GM18505 (cell line): ENCODE data around the gene DNASE1.
"Not testable (repeated sequence)": the region's sequence is repeated elsewhere in the genome, so short reads cannot be mapped to it uniquely, and the experiment has no call there.

Experiments used
- ATAC-seq: cut with Tn5 transposase; IDR thresholded peaks from one replicate; pipeline ENCODE4 v1.9.1; 2021; ENCODE audit not compliant: unreplicated experiment
- POLR2A ChIP-seq: IDR thresholded peaks from 4 replicates; pipeline ENCODE4 v1.6.1; 2011; ENCODE audit warnings: borderline replicate concordance; ENCODE audit not compliant: insufficient read depth, insufficient read length; ENCODE audit errors: extremely low read depth

DNASE1 gene, protein sequence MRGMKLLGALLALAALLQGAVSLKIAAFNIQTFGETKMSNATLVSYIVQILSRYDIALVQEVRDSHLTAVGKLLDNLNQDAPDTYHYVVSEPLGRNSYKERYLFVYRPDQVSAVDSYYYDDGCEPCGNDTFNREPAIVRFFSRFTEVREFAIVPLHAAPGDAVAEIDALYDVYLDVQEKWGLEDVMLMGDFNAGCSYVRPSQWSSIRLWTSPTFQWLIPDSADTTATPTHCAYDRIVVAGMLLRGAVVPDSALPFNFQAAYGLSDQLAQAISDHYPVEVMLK

DNA sequence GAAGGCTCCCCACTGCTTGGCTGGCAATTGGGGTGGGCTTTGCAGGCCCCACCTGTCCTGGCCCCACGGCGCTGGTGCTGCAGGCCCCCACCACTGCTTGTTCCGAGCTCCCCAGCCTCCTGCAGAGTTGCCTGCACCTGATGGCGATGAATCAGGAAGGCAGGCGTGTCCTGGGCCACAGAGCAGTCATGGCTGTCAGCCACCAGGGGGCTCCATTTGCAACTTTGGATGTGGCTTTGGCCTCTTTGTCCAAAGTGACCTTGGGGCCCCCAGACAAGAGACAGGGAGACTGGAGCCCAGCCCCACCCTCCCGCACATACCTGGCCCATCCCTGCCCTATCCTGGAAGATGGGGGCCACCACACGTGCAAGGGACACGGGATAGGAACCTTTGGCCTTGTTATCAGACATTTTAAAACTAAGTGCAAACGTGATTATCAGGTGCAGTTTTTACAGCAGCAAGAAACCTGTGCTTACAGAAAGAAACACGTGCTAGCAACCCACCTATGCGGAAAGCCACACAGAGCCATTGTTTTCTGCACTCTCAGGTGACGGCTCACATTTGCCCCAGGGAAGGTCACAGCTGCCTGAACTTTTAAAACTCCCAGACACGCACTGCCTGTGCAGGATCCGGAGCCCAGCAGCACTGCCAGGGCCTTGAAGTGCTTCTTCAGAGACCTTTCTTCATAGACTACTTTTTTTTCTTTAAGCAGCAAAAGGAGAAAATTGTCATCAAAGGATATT lies at the start of gene DNASE1:
DNASE1 (plus strand) TSS at position 443 of the 743 bp plus-strand sequence. CDS start 683 bp downstream, outside the sequence.
- ATAC-seq = no peak
- no peak for TF ChIP-seq POLR2A

DNA sequence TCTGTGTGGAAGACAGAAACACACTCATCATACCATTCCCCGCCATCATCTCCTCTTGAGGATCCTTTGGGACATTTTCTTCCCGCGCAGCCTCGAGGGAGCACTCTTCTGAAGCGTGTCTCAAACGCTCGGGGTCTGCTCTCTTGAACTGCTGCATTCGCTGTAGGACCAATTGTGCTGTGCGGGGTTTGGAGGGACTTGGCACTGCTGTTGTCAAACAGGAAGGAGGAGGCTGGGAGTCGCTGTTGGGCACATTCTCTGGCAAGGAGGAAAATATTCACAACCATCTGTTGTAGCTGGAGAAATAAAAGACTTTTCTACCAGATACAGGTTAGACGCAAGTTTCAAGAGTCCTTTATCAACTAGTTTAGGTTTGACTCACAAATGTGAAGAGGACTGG lies 48.0 kb upstream of the DNASE1 start:
- no peak for ATAC-seq

DNA sequence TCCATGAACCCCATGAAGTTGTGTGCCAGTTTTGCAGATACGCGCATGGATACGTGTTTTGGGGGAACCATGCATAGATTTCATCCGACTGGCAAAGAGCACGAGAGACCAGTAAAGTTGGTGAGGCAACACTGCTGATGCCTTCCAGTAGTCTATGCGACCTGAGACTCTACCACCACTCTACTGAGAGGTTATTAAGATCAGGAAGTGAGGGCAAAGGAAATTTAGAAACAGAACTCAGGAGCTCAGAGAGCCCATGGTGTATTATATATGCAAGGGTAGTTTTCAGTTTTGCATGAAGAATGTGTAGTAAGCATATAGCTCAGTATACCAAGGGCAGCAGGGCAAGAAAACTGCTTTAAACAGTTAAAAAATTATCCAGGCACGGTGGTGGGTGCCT lies 47.3 kb upstream of the DNASE1 start:
- ATAC-seq = no peak
- no peak for TF ChIP-seq POLR2A

More for the DNA sequence above, 48.0 kb upstream of the DNASE1 start:
- TF ChIP-seq POLR2A = no peak

DNA sequence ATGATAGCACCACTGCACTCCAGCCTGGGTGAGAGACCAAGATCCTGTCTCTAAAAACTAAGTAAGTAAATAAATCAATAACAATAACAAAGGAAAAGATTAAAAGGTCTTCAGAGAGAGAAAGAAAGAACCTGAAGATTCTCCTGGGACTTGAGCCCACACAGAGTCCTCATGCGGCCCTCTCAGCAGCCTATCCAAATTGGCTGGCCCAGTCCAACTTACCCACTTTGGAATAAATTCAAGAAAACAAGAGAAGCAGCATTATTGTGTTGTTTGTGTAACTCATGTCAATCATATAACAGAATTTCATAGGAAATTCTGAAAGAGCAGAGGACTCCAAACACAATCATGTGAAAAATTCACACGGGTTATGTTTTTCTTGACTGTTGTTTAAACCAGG lies 46.9 kb upstream of the DNASE1 start:
- no peak for TF ChIP-seq POLR2A
- no peak for ATAC-seq

DNA sequence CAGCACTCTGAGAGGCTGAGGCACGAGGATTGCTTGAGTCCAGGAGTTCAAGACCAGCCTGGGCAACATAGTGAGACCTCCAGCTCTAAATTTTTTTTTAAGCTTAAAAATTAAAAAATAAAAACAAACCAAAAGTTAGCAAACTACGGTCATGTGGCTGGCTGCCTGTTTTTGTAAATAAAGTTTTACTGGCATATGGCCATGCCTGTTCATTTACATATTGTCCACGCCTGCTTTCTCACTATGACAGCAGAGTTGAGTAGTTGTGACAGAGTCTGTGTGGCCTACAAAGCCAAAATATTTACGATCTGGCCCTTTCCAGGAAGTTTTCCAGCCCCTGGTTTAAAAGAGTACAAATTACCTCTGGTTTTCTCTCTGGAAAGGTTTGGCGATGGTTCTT lies 46.4 kb upstream of the DNASE1 start:
- TF ChIP-seq POLR2A = no peak

DNA sequence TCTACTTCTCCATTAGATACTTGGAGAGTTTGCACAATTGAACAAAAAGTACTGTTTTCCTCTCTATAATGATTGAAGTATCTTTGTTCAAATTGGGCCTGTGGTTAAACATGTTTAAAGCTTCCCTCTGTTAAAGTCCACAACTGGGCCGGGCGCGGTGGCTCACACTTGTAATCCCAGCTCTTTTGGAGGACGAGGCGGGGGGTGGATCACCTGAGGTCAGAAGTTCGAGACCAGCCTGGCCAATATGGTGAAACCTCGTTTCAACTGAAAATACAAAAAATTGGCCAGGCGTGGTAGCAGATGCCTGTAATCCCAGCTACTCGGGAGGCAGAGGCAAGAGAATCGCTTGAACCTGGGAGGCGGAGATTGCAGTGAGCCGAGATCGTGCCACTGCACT lies 45.5 kb upstream of the DNASE1 start:
- not testable (repeated sequence) for ATAC-seq

More for the DNA sequence above, 46.4 kb upstream of the DNASE1 start:
- ATAC-seq = no peak

DNA sequence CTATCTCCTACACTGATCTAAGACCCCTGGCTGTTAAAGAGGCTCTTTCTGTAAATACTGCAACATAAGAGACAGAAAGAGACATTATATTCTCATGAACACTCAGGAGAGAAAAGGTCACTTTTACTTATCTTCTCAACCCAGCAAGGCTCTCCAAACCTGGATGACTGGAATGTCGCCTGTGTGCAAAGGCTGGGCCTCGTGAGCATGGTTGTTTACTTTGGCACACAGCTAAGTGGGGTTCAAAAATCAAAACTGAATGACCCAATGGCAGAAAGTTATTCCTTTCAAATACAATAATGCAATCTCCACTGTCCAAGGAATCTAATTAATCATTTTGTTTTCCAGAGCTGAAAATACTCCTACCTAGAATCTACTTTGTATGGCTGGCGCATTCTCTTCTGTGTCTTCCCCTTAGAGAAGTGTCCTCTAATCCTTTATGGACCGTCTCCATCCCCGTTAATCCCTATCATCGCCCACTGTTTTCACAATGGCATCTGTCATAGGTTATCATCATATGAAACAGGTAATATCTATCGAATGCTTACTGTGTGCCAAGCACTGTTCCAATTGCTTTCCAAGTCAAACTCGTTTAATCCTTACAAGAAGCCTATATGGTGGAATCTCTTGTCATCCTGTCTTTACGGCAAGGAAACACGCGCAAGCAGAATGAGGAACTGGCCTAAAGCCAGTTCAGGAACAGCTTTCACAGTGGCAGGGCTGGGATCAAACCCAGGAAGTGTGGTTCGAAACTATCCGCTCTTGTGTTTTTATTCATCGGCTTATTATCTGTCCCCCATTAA lies 44.4 kb upstream of the DNASE1 start:
- TF ChIP-seq POLR2A = no peak
- ATAC-seq = no peak

DNA sequence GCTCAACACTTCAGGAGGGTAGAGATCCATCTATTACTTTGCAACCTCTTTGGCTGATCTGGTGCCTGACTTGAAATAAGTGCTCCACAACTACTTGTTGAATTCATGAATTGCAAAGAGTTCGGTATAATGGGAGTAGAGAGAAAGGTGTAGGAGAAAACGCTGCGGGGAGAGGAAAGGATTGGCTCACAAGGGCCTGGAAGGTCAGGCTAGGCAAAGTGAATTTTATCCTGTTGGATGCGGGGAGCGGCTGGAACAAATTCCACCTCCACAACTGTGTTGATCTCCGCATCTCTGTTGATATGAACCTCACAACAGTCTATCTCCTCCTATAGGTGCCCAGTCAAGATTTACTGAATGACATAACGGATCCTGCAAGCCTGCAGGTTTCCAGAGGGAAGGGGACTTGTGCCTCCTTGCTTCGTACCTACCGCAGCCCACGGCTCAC lies 43.8 kb upstream of the DNASE1 start:
- no peak for TF ChIP-seq POLR2A

DNA sequence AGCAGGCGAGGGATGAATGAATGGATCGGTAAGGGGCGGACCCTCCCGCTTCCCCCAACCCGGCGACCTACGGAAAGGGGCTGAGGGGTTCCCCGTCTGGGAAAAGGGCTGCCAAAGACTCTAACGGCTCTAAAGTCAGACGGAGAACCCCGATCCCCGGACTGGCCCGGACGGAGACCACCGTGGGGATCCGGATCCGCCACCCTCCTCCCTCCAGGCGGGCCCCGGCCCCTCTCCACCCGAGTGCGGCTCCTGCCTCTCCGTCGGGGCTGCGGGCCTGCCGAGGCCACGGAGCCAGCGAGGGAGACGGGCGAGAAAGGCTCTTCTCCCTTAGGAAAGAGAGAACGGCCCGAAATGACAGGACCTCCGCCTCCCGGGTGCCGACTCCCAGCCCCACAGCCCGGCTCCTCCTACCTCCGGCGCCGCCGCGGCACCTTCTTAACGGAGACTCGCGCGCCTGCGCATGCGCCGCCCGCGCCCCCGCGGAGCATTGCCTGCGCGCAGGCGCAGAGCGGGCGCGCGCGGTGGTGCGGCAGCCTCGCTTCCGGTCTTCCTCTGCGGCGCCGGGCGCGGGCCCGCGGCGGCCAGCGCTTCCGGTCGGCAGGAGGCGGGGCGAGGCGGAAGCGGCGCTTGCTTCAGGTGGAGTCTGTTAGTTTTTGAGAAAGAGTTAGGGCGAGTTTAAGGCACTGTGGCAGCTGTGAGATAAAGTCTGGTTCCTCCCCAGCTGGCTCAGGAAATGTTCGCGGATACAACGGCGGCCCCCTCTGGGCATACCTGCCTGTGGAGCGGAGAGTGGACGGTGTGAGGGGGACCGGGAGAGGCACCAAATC lies 43.1 kb upstream of the DNASE1 start, which contains the start of gene SLX4:
SLX4 (minus strand) TSS at position 461 of the 830 bp plus-strand sequence. CDS start 2,642 bp downstream, outside the sequence.
- TF ChIP-seq POLR2A = peak; percentile 86
- peak; percentile 86 for ATAC-seq

More for the DNA sequence above, 43.8 kb upstream of the DNASE1 start:
- ATAC-seq = no peak

DNA sequence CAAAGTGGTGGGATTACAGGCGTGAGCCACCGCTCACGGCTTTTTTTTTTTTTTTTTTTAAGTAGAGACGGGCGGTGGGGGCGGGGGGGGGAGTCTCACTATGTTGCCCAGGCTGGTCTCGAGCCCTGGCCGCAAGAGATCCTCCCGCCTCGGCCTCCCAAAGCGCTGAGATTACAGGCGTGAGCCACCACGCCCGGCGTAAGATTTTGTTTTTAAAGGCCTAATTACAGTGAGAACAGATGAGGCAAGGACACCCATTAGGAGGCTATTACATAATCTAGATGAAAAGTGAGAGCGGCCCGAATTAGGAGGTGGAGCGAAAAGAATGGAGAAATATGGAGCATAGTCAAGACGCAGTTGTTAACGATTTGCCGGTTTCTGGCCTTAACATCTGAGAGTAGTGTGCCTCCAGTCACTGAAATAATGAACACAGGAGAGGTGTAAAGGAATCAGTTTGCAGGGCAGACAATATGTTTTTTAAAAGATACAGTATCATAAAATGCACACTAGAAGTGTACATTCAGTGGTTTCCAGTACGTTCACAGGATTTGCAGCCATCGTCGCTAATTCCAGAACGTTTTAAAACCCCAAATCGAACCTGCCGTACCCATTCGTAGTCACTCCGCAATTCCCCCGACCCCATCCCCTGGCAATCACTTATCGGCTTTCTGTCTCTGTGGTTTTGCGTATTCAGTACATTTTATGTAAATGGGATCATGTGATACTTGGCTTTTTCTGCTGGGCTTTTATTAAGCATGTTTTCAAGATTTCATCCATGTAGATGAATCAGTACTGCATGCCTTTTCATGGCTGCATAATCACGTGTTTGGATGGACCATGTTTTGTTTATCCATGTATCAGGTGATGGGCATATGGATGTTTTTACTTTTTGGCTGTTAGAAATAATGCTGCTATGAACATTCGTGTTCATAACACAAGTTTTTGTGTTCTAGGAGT lies 41.7 kb upstream of the DNASE1 start:
- ATAC-seq = no peak
- TF ChIP-seq POLR2A = no peak

DNA sequence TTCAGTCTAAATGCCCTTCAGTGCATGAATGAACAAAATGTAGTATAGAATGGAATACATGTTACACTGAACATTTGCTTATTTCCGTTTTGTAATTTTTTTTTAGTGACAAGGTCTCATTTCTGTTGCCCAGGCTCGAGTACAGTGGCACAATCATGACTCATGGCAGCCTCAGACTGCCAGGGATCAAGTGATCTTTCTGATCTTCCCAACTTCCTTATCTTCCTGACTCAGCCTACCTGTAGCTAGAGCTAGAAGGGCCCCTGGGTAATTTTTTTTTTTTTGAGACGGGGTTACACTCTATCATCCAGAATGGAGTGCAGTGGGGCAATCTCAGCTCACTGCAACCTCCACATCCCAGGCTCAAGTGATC lies 35.7 kb upstream of the DNASE1 start:
- no peak for TF ChIP-seq POLR2A
- ATAC-seq = no peak

DNA sequence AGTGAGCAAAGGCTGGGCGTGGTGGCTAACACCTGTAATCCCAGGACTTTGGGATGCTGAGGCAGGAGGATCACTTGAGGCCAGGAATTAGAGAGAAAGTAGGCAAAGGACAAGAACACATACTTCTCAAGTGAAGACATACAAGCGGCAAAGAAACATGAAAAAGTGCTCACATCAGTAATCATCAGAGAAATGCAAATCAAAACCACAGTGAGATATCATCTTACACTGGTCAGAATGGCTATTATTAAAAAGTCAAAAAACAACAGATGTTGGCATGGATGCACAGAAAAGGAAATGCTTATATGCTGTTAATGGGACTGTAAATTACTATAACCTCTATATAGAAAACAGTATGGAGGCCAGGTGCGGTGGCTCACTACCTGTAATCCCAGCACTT lies 30.8 kb upstream of the DNASE1 start:
- ATAC-seq = no peak
- no peak for TF ChIP-seq POLR2A
